ENCODE data around the gene RUNX3.

- TF ChIP-seq CTCF (conservative IDR thresholded peaks at IDR 0.05 in 1 of 2, IDR thresholded peaks at IDR 0.05 in 1 of 2; ENCODE audit: extremely low read depth in 1 of 2, insufficient read depth in 1 of 2, low read depth in 1 of 2, low read length in 2 of 2): peak in 1 of 2 donors; percentile 11
- no peak for TF ChIP-seq EZH2 (IDR thresholded peaks at IDR 0.05; ENCODE audit: borderline replicate concordance, low read length)
These were observed at the start of gene RUNX3 for GRCh38 chr1:24930260-24931145.

Measured in mammary epithelial cell (primary cell).